Kidney (tissue), 14 donors: ENCODE results near the gene YTHDC1. TPM values are rescaled to one million over a fixed set of nuclear protein-coding genes. Genes with fewer than 3 reads are reported as not detected.
A peak's percentile ranks its signal among the peaks of the same experiment; 100 is the strongest.

Experiments used
- DNase-seq, 5 donors: peaks; one replicate each; pipeline ENCODE4 v3.0.0-alpha.2; 2013 to 2020
- FAIRE-seq: peaks from 2 replicates; lab custom pipeline; 2012; peaks lifted over from hg19 to GRCh38; lab: Jason Lieb, UNC
- H3K27ac ChIP-seq, 2 donors: one replicate each; pipeline ENCODE4 v1.7.0; 2013; ENCODE audit warnings: low read depth in 2 of 2, low read length in 2 of 2, inconsistent platforms in 1 of 2
- H3K27me3 ChIP-seq: one replicate; pipeline ENCODE4 v1.7.1; 2013; ENCODE audit warnings: low read length, inconsistent platforms; ENCODE audit not compliant: control insufficient read depth, insufficient read depth
- H3K36me3 ChIP-seq, 3 donors: one replicate each; pipeline versions ENCODE4 v1.7.0 to v1.7.1; 2013; ENCODE audit warnings: low read length in 3 of 3, control low read depth in 1 of 3, inconsistent platforms in 1 of 3; ENCODE audit not compliant: insufficient read depth in 3 of 3, control insufficient read depth in 2 of 3
- H3K4me1 ChIP-seq, 3 donors: one replicate each; pipeline versions ENCODE4 v1.7.0 to v1.7.1; 2013; ENCODE audit warnings: low read length in 3 of 3, inconsistent platforms in 1 of 3, low read depth in 1 of 3; ENCODE audit not compliant: control insufficient read depth in 2 of 3, insufficient read depth in 2 of 3
- H3K4me3 ChIP-seq, 3 donors: one replicate each; pipeline versions ENCODE4 v1.7.0 to v1.8.1; 2013; ENCODE audit warnings: low read length in 3 of 3, control low read depth in 1 of 3, inconsistent platforms in 1 of 3
- H3K9ac ChIP-seq, 3 donors: one replicate each; pipeline versions ENCODE4 v1.7.0 to v1.7.1; 2013; ENCODE audit warnings: low read length in 3 of 3, control low read depth in 1 of 3, inconsistent platforms in 1 of 3
- H3K9me3 ChIP-seq, 3 donors: one replicate each; pipeline versions ENCODE4 v1.7.0 to v1.7.1; 2013; ENCODE audit warnings: low read length in 3 of 3, control low read depth in 1 of 3, inconsistent platforms in 1 of 3; ENCODE audit not compliant: control insufficient read depth in 2 of 3, insufficient read depth in 1 of 3
- CTCF ChIP-seq: IDR thresholded peaks from 3 replicates; pipeline ENCODE4 v1.5.1; 2012; ENCODE audit warnings: mild to moderate bottlenecking, moderate library complexity, borderline replicate concordance; ENCODE audit not compliant: insufficient read depth; ENCODE audit errors: extremely low read depth
- intact Hi-C: fragments of 100-400 bp; cut with DNase I; formaldehyde crosslinking; loops from one replicate; pipeline ENCODE4 v1.11.1; 2022
- polyA plus RNA-seq: library from polyadenylated mRNA; stranded (reverse); fragments of 350-450 nt; fragmentation: Illumina TruSeq; extraction: RNeasy Lipid Tissue Mini Kit (QIAGEN cat#74804); gene quantifications from one replicate; pipeline ENCODE4 v1.2.3, GENCODE V29; 2014; ENCODE audit warnings: low read depth, low replicate concordance; ENCODE audit not compliant: insufficient read depth
- total RNA-seq: library from RNA; stranded (reverse); fragmentation: NEBNext Ultra II Directional; extraction: Animal tissue kit (Norgen Biotek cat#: 25700); gene quantifications from one replicate; pipeline ENCODE4 v1.2.1, GENCODE V29; 2021
- donor health status: control.
- donor health status: control.
- donor health status: control.
- donor health status: control.
- donor health status: control.
- donor health status: DM: yes; HTN: yes; CAD: no.
- donor health status: Normal renal cell carcinoma (clear cell type).

Gene YTHDC1
- total and polyA plus RNA-seq, 2 donors from 2014 or later = 32.6 to 99.7 TPM

- DNase-seq (no peak), FAIRE-seq (no peak)
- no peak overlapping the region for H3K9ac ChIP-seq
- H3K27me3 ChIP-seq = no peaks in the 10 kb centered on the region
- no peaks in the 10 kb centered on the region for H3K36me3 ChIP-seq
- no peaks in the 10 kb centered on the region for H3K9me3 ChIP-seq
- TF ChIP-seq CTCF = no peak
- intact Hi-C loops = no loop called here
- no peaks in the 10 kb centered on the region for H3K4me1 ChIP-seq
- peak overlapping the region in 1 of 3 donors; percentile 35 for H3K4me3 ChIP-seq
- peak overlapping the region in 1 of 2 donors; percentile 25 for H3K27ac ChIP-seq
Observed at GRCh38 chr4:68369142-68369805, 19.4 kb upstream of the YTHDC1 start.

GRCh38 chr4:68368691-68369131, 18.8 kb upstream of the YTHDC1 start:
- H3K4me1 ChIP-seq = no peaks in the 10 kb centered on the region
- intact Hi-C loops = no loop called here
- H3K9ac ChIP-seq = no peak overlapping the region
- no peaks in the 10 kb centered on the region for H3K27me3 ChIP-seq
- no peak overlapping the region for H3K27ac ChIP-seq
- H3K4me3 ChIP-seq = peak overlapping the region in 1 of 3 donors; percentile 35
- no peaks in the 10 kb centered on the region for H3K9me3 ChIP-seq
- TF ChIP-seq CTCF = no peak
- H3K36me3 ChIP-seq = no peaks in the 10 kb centered on the region
- DNase-seq (peak in 2 of 5 donors; percentile 38 to 53), FAIRE-seq (no peak)

- H3K27me3 ChIP-seq = no peaks in the 10 kb centered on the region
- no peak for FAIRE-seq
- H3K36me3 ChIP-seq = no peaks in the 10 kb centered on the region
- no peaks in the 10 kb centered on the region for H3K4me1 ChIP-seq
- H3K9ac ChIP-seq = no peak overlapping the region
- TF ChIP-seq CTCF = no peak
- no peaks in the 10 kb centered on the region for H3K9me3 ChIP-seq
- no peak overlapping the region for H3K27ac ChIP-seq
- no peak overlapping the region for H3K4me3 ChIP-seq
- intact Hi-C loops = no loop called here
- DNase-seq = no peak
Observed at GRCh38 chr4:68367835-68368234, 17.9 kb upstream of the YTHDC1 start.
